Hepatocyte (in vitro differentiated cells): ENCODE results near the gene PVALEF.

ENCODE experiments used
- CTCF ChIP-seq: fragments of 200-600 bp; sonication (generic); IDR thresholded peaks from 2 replicates; pipeline ENCODE4 v1.5.1; 2016; ENCODE audit warnings: antibody characterized with exemption, mild to moderate bottlenecking; ENCODE audit not compliant: poor library complexity
- EZH2phosphoT487 ChIP-seq: fragments of 200-600 bp; sonication (generic); IDR thresholded peaks from one replicate; pipeline ENCODE4 v1.6.1; 2018; ENCODE audit warnings: antibody characterized with exemption, mild to moderate bottlenecking, low read depth, moderate library complexity; ENCODE audit not compliant: unreplicated experiment, severe bottlenecking

GRCh38 chr17:81140018-81140417 lies 25.3 kb upstream of the PVALEF start:
- TF ChIP-seq CTCF (no peak), EZH2phosphoT487 (no peak)
